T-helper 9 cell (primary cell): Measurements from ENCODE around the gene OR2H2.

ENCODE experiments used
- DNase-seq: peaks from one replicate; pipeline ENCODE4 v3.0.0-alpha.2; 2020
- total RNA-seq, 2 donors: gene quantifications; one replicate each; lab custom pipeline; 2026; lab: John Stamatoyannopoulos, UW

Gene OR2H2
- total RNA-seq = 0 to 0.07 reads per million in 2 donors

GRCh38 chr6:29584821-29585220 is at the start of gene OR2H2:
TSS of gene OR2H2 (plus strand) at chr6:29585121. CDS start at chr6:29587945, 2,824 bp downstream.
- DNase-seq = no peak

- no peak for DNase-seq
Measured at GRCh38 chr6:29537714-29538403, 47.1 kb upstream of the OR2H2 start.

GRCh38 chr6:29547573-29547972 is 37.3 kb upstream of the OR2H2 start:
- DNase-seq = no peak

- no peak for DNase-seq
Measured at GRCh38 chr6:29552512-29553051, 32.3 kb upstream of the OR2H2 start.

- no peak for DNase-seq
Measured at GRCh38 chr6:29553268-29554057, 31.5 kb upstream of the OR2H2 start.

GRCh38 chr6:29554764-29555163 is 30.2 kb upstream of the OR2H2 start:
- no peak for DNase-seq

- no peak for DNase-seq
Measured at GRCh38 chr6:29557320-29557719, 27.6 kb upstream of the OR2H2 start.

- no peak for DNase-seq
Measured at GRCh38 chr6:29558439-29559079, 26.4 kb upstream of the OR2H2 start.

GRCh38 chr6:29559524-29560287 is 25.2 kb upstream of the OR2H2 start, which contains the start of gene UBD:
TSS of gene UBD (minus strand) at chr6:29559732. CDS start at chr6:29559701, 31 bp downstream.
- DNase-seq = no peak

- DNase-seq = no peak
Measured at GRCh38 chr6:29561091-29561490, 23.8 kb upstream of the OR2H2 start.

- DNase-seq = no peak
Measured at GRCh38 chr6:29561606-29562181, 23.2 kb upstream of the OR2H2 start.

- DNase-seq = no peak
Measured at GRCh38 chr6:29563435-29563965, 21.4 kb upstream of the OR2H2 start.

GRCh38 chr6:29564875-29565274 is 20.0 kb upstream of the OR2H2 start:
- DNase-seq = no peak

- no peak for DNase-seq
Measured at GRCh38 chr6:29566856-29567255, 18.1 kb upstream of the OR2H2 start.

GRCh38 chr6:29567541-29567940 is 17.4 kb upstream of the OR2H2 start:
- no peak for DNase-seq

GRCh38 chr6:29567991-29568390 is 16.9 kb upstream of the OR2H2 start:
- DNase-seq = no peak

GRCh38 chr6:29576056-29576455 is 8.9 kb upstream of the OR2H2 start:
- DNase-seq = no peak

- no peak for DNase-seq
Measured at GRCh38 chr6:29577544-29577943, 7.4 kb upstream of the OR2H2 start.

GRCh38 chr6:29589423-29590048 is 4.6 kb downstream of the OR2H2 start:
- DNase-seq = peak; percentile 40

GRCh38 chr6:29590218-29590808 is 5.4 kb downstream of the OR2H2 start:
- DNase-seq = no peak

- DNase-seq = no peak
Measured at GRCh38 chr6:29591677-29592076, 6.8 kb downstream of the OR2H2 start.
